Heart left ventricle (tissue), 13 donors: ENCODE measurements around the gene RECK.

Experiments
- POLR2A ChIP-seq, 2 donors: fragments of 450-650 bp; IDR thresholded peaks; one replicate each; pipeline ENCODE4 v1.6.1; 2017; ENCODE audit warnings: antibody characterized with exemption in 2 of 2, mild to moderate bottlenecking in 2 of 2, moderate library complexity in 2 of 2
- TF ChIP-seq, protein P1 (sequence below), 12 donors: fragments of 200-600 bp; sonication (generic) in 4 of 12; IDR thresholded peaks; one replicate each; pipeline versions ENCODE4 v1.5.0 to v1.8.0; 2018 to 2022; ENCODE audit warnings: antibody characterized with exemption in 12 of 12, mild to moderate bottlenecking in 5 of 12
- donor health status: ischemic (EF 13 %, LVEDD 7.1; RV severe dilation, severe dysfunction).
- donor health status: DM: no; HTN: yes; CAD: no.
- donor health status: DM: no; HTN: no; CAD: no.
- donor health status: ischemic (EF 25% LVEDD 6.9; RV normal size, moderate dysfunction).
- donor health status: ischemic (EF 25% LVEDD 5.7; RV mildly dilated, moderate dysfunction).
- donor health status: ischemic (EF 35%, LVEDD 5.7; RV mildly dilated, moderate dysfunction).
- donor health status: nonischemic (EF 11% LVEDD 7.7; RV severe dilation, severe dysfunction).
- donor health status: DM: yes; HTN: yes; CAD: no.
- donor health status: PGD.
- donor health status: ischemic (EF 29% LVEDD 5.4; RV normal size, mild dysfunction).
- donor health status: nonischemic (EF 23%, LVEDD 6.1; RV moderate dilation, normal function).

DNA sequence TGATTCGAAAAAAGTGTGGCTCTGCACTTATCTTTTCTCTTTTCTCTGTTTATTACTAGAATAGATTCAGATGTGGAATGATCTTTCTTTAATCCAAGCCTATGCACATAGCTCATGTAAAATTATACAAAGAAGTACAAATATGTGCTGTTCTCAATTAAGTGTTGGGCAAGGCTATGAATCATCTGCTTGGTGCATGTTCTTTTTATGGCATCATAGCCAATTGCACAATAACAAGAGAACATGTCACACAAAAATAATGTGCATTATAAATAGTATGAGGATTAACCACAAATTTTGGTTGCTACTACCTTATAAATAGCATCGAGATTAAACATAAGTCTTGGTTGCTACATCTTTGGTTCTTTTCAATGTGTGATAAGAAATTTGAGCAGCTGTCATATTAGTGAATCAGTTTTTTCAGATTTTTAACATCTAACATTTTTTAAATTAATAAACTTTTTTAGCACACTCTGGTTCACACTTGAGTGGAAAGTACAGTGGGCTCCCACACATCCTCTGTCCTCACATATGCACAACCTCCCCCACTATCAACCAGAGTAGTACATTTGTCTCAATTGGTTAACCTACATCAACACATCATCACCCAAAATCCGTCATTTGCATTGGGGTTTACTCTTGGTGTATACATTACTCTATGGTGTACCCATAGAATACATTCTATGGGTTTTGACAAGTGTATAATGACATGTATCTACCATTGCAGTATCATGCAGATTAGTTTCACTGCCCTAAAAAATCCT, 6.8 kb upstream of the RECK start:
- TF ChIP-seq, protein P1, sequence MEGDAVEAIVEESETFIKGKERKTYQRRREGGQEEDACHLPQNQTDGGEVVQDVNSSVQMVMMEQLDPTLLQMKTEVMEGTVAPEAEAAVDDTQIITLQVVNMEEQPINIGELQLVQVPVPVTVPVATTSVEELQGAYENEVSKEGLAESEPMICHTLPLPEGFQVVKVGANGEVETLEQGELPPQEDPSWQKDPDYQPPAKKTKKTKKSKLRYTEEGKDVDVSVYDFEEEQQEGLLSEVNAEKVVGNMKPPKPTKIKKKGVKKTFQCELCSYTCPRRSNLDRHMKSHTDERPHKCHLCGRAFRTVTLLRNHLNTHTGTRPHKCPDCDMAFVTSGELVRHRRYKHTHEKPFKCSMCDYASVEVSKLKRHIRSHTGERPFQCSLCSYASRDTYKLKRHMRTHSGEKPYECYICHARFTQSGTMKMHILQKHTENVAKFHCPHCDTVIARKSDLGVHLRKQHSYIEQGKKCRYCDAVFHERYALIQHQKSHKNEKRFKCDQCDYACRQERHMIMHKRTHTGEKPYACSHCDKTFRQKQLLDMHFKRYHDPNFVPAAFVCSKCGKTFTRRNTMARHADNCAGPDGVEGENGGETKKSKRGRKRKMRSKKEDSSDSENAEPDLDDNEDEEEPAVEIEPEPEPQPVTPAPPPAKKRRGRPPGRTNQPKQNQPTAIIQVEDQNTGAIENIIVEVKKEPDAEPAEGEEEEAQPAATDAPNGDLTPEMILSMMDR (IDR thresholded peaks at IDR 0.05): no peak
- no peak for TF ChIP-seq POLR2A (IDR thresholded peaks at IDR 0.05)
